ENCODE measurements around the gene PI4KB.

Gene PI4KB

DNA sequence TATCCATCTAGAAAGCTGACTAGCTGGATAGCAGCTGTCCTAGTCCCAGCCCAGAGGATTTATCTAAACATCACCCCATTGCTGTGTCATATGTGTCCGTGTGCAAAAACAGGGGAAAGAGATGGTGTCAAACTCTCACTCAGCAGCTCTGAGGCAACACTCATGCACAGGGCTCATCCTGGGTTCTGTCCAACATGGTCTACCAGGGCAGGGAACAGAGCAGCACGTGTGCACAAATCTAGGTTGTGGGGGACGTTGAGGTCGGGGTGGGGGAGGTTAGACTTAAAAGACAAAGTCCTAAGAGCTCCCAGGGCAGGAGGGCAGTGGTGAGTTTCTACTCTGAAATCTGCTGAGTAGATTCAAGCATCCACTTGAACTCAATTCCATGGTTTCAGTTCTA, 16.2 kb downstream of the PI4KB start:
- no peak for DNase-seq

DNA sequence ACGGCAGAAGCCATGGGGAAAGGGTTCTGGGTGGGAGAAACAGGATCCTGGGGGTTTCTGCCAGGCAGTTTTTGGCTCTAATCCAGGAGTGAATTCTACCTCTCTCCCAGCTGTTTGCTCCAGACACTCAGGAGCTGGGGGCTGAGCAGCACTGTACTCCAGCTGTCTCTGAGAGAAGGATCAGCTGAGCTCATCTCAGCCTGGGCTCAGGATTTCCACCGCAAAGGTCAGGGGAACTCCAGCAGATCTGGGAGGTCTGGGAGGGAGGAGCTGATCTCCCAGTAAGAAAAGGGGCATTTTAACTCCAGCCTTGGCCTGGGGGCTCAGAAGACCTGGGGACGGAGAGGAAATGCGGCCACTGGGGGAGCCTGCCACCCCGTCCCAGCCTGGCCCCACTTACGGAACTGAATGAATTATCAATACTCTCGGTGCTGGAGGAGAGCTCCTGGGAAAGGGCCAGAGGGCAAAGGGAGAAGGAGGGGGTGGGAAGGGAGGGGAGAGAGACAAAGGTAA, 17.3 kb downstream of the PI4KB start:
- no peak for DNase-seq

DNA sequence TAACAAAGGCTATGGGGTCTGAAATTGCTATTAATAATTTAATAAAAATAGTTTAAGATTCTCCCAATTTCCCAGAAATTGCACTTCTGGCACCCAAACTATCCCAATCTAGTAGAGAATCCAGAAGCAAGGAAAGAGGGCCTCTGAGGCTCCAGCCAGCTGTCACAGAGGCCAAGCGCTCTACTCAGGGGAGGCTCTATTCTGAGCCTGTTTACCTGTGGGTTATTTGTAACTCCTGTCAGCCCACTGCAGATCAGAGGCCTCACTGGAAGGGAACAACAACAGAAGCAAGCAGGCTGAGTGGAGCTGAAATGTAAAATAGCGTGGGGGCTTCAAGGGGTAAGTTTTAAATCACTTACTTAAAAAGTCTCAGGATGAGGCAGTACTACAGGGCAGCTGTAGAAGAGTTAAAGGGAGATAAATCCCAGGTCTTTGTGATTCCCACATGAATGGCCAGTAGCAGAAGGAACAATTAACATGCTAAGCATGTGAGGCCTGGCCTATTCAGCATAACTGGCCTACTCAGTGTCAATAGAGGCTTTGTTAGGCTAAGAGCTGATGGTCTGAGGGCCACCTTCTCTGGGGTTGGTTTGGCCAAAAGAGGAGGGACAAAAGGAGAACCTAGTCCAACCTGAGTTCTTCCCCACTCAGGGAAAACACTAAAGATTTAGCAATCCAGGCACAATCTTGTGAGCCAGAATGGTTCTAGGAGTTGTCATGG, 32.3 kb downstream of the PI4KB start:
- DNase-seq, result no peak

DNA sequence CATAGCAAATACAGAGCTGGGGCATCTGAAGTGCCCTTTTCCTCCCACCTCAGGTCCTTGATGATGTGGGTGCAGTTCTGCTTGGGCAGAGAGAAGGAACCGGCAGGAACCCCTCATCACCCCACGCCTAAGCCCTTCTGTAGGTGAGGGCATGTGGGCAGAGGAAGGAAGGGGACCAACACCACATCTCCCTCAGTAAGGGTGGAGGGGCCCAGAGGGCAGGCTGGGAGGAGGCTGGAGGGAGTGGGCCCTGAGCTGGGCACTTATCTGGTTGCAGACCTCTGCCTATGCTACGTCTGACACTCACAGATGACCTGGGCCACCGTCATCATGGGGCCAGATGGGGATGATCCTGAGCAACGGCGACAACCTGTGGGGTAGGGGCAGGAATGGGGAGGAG, 34.1 kb downstream of the PI4KB start:
- no peak for DNase-seq

DNA sequence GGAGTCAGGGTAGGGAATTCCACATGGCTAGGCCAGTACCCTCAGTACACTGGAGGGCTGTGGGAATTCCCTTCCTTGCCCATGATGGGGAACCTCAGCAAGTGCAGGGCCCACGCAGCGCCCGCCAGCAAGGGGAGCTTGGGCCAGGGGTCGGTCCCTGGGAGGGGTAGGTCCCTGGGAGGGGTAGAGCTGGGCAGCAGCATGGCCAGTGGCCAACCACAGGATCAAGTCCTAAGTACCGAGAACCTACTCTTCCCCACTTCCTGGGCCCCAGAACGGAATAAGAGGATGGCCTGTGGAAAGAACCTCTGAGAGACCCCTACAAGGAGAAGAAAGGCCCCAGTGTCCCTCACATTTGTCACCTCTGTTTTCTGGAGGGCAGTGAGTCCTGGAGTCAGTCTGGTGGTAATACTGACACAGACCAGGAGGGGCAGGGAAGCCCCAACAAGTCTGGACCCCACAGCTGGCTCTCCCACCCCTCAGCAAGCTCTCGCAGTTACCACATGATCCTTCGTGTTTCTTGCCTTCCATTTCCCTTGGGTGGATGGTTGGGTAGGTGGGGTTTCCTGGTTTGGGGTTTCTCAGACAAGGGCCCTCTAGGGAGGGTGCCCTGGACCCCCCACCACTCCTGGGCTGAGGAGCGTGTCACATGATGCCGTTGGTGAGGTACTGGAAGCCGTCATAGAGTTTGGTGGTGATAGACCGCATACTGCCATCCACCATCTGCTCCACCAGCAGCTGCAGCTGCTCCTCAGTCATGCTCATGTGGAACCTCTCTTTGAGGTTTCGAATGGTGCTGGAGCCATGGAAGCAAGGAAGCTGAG, 34.8 kb downstream of the PI4KB start:
- DNase-seq, result no peak

DNA sequence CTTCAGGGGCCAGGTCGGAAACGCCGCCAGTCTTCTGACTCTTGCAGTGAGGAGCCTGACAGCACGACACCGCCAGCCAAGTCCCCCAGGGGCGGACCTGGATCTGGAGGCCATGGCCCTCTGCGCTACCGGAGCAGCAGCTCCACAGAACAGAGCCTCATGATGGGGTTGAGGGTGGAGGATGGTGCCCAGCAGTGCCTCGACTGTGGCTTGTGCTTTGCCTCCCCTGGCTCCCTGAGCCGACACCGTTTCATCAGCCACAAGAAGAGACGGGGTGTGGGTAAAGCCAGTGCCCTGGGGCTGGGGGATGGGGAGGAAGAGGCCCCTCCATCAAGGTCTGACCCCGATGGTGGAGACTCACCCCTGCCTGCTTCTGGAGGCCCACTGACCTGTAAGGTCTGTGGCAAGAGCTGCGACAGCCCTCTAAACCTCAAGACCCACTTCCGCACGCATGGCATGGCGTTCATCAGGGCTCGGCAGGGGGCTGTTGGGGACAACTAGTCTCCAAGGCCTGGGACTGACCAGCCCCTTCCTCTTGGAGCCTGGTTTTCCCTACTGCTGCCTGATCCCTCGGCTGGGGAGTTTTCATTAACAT, 36.4 kb downstream of the PI4KB start:
- no peak for DNase-seq

DNA sequence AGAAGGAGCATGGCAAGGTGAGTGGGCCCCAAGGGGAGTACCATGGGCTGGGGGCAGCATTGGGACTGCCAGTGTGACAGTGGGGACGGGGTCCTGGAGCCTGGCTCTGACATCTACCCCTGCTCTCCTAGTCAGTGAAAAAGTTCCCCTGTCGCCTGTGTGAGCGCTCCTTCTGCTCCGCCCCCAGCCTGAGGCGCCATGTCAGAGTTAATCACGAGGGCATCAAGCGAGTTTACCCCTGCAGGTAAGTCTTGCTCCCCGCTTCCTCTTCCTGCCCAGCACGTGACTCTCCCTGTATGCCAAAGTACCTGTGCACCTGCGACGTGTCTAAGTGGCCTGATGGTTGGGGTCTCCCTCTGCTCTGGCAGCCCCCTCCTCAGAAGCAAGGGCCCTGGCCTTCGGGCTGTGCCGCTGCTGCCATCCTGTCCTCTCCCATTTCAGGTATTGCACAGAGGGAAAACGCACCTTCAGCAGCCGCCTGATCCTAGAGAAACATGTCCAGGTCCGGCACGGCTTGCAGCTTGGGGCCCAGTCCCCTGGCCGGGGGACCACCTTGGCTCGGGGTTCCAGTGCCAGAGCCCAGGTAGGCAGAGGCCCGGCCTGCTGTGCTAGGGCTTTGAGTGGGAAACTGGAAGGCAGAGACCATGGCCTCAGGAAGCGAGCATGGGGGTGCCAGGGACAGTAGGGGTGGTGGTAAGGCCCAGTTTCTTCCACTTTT, 37.1 kb downstream of the PI4KB start:
- DNase-seq, result no peak

DNA sequence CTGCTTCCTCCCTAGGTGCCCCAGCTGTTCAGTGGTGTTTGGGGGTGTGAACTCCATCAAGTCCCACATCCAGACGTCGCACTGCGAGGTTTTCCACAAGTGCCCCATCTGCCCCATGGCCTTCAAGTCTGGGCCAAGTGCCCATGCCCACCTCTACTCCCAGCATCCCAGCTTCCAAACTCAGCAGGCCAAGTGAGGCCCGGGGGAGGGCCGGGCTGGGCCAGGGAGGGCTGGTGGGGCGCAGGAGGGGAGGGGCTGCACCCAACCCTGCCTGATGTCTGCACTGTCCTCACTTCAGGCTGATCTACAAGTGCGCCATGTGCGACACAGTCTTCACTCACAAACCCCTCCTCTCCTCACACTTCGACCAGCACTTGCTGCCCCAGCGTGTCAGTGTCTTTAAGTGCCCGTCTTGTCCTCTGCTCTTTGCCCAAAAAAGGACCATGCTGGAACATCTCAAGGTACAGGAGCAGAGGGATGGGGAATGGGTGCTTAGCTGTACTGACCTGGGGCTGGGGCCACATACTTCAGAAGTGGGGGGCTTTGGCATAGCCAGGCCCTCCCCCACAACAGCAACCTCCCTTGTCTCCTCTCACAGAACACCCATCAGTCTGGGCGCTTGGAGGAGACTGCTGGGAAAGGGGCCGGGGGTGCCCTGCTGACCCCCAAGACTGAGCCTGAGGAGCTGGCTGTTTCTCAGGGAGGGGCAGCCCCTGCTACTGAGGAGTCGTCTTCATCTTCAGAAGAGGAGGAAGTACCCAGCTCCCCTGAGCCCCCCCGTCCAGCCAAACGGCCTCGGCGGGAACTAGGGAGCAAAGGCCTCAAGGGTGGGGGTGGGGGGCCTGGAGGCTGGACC, 37.9 kb downstream of the PI4KB start:
- DNase-seq, result no peak

DNA sequence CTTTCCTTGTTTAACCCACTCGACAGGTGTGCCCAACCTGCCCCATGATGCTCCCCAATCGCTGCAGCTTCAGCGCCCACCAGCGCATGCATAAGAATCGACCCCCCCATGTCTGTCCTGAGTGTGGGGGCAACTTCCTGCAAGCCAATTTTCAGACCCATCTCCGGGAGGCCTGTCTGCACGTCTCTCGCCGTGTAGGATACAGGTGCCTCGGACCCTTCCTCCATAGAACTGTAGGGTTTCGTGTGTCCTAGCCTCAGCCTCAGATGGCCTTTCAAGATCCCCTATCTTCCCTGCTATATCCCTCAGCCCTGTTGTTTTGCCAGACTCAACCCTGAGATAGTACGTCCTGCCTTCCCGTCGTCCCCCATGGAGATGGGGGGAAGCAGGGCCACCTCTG, 38.7 kb downstream of the PI4KB start:
- DNase-seq, result no peak

DNA sequence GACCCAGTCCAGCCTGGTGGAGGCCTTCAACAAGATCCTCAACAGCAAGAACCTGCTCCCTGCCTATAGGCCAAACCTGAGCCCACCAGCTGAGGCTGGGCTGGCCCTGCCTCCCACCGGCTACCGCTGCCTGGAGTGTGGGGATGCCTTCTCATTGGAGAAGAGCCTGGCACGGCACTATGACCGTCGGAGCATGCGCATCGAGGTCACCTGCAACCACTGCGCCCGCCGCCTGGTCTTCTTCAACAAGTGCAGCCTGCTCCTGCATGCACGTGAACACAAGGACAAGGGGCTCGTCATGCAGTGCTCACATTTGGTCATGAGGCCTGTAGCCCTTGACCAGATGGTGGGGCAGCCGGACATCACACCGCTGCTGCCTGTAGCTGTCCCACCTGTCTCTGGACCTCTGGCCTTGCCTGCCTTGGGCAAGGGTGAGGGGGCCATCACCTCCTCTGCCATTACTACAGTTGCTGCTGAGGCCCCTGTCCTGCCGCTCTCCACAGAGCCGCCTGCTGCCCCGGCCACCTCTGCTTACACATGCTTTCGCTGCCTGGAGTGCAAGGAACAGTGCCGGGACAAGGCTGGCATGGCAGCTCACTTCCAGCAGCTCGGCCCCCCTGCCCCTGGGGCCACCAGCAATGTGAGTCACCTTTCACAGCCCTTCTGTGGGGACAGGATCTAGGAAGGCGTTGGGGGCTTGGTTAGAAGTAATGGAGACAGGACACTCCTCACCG, 39.3 kb downstream of the PI4KB start:
- no peak for DNase-seq

DNA sequence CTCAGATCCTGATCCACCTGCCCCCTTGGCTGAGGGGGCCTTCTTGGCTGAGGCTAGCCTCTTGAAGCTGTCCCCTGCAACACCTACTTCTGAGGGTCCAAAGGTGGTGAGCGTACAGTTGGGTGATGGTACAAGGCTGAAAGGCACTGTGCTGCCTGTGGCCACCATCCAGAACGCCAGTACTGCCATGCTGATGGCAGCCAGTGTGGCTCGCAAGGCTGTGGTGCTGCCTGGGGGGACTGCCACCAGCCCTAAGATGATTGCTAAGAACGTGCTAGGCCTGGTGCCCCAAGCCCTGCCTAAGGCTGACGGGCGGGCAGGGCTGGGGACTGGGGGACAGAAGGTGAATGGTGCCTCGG, 39.9 kb downstream of the PI4KB start:
- no peak for DNase-seq

DNA sequence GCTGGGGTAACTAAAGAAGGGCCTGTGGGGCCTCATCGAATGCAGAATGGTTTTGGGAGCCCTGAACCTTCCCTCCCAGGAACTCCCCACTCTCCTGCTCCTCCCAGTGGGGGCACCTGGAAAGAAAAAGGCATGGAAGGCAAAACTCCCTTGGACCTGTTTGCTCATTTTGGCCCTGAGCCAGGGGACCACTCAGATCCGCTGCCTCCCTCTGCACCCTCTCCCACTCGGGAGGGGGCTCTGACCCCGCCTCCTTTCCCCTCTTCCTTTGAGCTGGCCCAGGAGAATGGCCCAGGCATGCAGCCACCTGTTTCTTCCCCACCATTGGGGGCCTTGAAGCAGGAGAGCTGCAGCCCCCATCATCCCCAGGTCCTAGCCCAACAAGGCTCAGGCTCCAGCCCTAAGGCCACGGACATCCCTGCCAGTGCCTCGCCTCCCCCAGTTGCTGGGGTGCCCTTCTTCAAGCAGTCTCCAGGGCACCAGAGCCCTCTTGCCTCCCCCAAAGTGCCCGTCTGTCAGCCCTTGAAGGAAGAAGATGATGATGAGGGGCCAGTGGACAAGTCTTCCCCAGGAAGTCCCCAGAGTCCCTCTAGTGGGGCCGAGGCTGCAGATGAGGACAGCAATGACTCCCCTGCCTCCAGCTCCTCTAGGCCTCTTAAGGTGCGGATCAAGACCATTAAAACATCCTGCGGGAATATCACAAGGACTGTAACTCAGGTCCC, 40.4 kb downstream of the PI4KB start:
- DNase-seq, result no peak

DNA sequence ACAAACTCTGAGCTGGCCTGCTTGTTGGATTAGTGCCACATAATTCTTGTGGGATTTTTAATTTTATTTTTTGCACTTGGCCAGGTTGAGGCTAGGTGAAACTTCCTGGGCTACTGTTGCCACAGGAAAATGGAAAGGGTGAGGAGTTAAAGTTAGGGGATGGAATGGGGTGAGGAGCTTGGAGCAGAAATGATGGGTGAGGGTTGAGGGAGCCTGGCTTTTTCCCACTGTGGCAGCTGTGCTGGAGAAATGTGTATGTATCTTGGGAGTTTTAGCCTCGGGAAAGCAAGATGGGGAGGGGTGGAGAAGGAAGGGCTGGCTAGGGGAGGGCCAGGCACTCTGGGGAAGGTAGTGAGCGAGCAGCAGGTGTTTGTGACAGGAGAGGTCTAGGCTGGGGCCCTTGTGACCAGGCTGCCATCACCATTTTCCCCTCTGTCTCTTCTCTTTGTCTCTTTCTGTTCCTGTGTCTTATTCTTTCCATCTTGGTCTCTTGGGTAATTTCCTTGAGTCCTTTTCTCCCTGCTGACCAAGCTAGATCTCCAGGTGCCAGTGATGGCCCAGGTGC, 43.1 kb downstream of the PI4KB start:
- DNase-seq, result no peak

DNA sequence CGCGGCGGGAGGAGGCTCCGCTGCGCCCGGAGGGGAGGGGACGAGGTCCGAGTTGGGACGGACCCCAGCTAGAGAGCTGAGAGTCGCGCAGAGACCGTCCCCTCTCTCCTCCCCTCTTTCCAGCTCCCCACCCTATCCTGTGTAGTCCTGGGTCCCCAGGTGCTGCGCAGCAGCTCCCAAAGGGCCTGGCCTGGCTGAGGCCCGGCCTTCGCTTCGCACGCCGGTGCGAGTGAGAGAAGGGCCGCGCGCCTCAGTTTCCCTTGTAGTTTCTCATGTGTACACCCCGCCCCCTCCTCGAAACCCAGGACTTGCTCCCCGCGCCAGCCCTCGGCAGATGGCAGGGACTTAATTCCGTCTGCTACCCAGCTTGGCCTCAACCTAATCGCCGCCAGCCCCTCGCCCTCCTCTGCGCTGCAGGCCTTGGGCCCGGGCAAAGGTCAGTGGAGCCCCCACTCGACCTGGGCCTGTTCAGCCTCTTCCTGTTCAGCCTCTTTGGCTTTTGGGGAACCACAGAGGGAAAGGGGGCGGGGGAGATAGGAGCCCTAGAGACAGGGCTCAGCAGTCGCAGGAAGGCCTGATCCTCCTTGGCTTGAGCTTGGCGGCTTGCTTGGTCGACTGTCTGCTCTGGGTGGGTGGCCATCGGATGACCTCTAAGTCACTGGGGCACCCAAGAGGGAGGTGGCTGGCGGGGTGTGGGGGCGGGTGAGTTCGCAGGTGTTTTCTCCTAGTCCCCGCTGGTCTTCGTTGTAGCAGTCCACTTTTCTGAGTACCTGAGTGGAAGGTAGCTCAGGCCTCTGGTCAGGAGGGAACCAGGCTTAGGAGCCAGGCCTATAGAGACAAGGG, 44.1 kb downstream of the PI4KB start:
- DNase-seq, result peak; percentile 35 to 36

DNA sequence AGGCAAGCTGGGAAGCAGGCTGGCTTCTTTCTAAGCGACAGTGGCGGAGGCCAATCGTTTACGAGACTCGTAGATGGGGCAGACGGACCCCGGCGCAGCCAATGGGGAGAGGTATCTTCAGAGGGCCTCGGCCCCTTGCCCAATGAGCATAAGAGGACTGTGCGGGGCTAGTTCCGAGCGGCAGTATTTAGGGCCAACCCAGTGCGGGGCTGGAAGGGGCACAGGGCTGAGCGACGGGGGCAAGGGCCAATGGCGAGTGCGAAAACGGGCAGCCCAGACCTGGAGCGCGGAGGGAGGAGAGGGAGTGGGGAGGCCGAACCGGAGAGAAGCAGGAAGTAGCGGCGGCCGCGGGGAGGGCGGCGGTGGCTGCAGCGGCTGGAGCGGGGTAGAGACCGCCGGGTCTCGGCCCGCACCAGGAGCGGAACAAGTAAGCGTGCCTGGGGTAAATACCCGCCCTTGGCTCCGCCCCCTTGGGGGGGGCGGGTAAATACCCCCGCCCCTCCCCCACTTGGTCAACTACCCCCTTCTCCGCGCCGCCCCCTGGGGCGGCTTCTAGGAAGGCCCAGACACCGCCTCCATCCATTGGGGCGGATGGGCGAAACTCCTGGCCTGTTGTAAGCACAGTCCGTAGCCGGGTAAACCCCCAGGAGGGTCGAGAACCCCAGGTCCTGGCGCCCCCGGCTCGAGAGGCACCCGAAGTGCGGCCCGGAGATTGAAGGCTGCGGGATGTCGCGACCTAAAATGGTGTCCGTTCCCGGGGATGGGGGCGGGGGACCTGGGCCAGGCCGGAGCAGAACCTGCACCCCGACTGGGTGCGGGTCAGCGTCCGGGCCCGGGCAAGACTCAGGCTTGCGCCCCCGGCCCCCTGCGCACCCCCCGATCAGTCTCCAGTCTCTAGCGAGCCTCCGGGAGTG, 45.0 kb downstream of the PI4KB start, which contains the start of gene ZNF687:
Gene ZNF687, plus strand, starts transcription at position 331 of the 914 bp plus-strand sequence. CDS start 3,993 bp downstream, outside the sequence.
- peak; percentile 98 to 99 for DNase-seq

DNA sequence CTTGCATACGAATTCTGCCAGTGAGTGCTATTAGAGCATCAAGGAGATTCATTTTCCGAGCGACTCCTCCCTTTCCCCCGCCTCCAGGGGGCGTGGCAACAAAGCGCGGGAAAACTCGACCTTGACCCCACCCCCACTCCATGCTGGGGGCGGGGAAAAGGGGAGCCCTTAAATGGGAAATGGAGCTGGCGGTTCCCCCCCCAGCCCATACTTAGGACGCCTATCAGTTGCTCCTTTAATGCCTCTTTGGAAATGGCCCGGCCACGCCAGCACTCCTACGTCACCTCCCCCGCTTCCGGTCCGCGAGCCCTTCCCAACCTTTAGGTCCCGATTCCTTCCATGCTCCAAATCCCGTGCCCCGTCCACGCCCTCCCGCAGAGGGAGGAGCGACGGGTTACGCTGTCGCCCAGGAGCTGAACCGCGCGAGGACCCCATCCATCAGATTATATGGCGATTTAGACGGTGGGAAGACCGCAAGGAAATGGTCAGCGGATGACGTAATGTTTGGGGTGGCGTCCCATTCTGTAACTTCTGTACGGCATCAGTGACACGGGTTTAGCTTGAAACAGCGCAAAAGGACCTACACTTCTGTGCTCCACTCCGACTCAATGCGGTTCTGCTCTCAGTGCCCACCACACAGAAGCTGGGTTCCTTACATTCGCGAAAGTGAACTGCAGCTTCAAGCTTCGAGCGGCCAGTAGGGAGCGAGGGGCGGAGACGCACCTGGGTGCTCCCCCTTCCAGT, 45.8 kb downstream of the PI4KB start:
- peak; percentile 76 to 95 for DNase-seq

DNA sequence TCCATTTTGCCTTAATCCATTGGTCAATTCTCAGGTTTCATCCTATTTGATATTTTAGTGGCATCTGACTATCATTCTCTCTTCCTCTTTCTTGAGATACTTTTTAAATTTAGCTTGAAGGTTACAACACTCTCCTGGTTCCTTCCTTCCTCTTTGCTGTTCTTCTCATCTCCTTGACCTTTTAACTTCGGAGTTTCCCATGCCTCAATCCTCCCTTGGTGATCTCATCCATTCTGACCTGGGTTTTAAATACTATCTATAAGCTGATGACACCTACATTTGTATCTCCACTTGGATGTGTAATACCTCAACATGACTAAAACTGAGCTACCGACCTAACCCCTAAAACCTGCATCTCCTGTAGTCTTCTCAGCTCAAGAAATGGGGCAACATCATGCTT, 50.0 kb downstream of the PI4KB start:
- peak in 1 of 2 donors; percentile 84 for DNase-seq
